Psoas muscle (tissue), 8 donors: Measurements from ENCODE around the gene GRID1. TPM values are rescaled to one million over a fixed set of nuclear protein-coding genes. Genes with fewer than 3 reads are reported as not detected.
A peak's percentile ranks its signal among the peaks of the same experiment; 100 is the strongest.

Source experiments
- ATAC-seq, 4 donors: fragments of 200-7000 bp; cut with Tn5 transposase; one replicate each; pipeline ENCODE4 v1.9.1; 2020; ENCODE audit warnings: moderate library complexity in 3 of 4, mild to moderate bottlenecking in 2 of 4
- DNase-seq, 2 donors: peaks; one replicate each; pipeline ENCODE4 v3.0.0-alpha.2; 2020
- H3K27ac ChIP-seq: fragments of 200-600 bp; one replicate; pipeline ENCODE4 v1.8.0; 2022
- H3K27me3 ChIP-seq, 3 donors: fragments of 200-600 bp in 1 of 3; one replicate each; pipeline versions ENCODE4 v1.6.1 to v1.8.0; 2013 to 2022; ENCODE audit warnings: low read length in 2 of 3, mild to moderate bottlenecking in 2 of 3, moderate library complexity in 1 of 3; ENCODE audit not compliant: insufficient read depth in 3 of 3
- H3K36me3 ChIP-seq, 2 donors: fragments of 200-600 bp in 1 of 2; one replicate each; pipeline versions ENCODE4 v1.6.1 to v1.8.0; 2013 to 2022; ENCODE audit warnings: low read depth in 1 of 2, mild to moderate bottlenecking in 1 of 2, moderate library complexity in 1 of 2; ENCODE audit not compliant: insufficient read depth in 1 of 2
- H3K4me1 ChIP-seq: fragments of 200-600 bp; one replicate; pipeline ENCODE4 v1.8.0; 2022
- H3K4me3 ChIP-seq: fragments of 200-600 bp; one replicate; pipeline ENCODE4 v1.8.0; 2022; ENCODE audit warnings: mild to moderate bottlenecking
- H3K9me3 ChIP-seq: fragments of 200-600 bp; one replicate; pipeline ENCODE4 v1.8.0; 2022
- WGBS, 3 donors: extraction: QIAGEN DNeasy Blood & Tissue Kit; methylation state at CpG; one replicate each; pipeline versions ENCODE4 v1.1.6 to v1.1.7; 2013; 5-methylcytosine and 5-hydroxymethylcytosine counted together
- intact Hi-C, 2 donors: fragments of 100-400 bp; cut with DNase I; formaldehyde crosslinking; loops; one replicate each; pipeline versions ENCODE4 v1.11.0 to v1.14.2; 2022
- polyA plus RNA-seq, 3 donors: library from polyadenylated mRNA; stranded (reverse); fragments of 200-250 nt; gene quantifications; one replicate each; pipeline ENCODE4 v1.2.3, GENCODE V29; 2013
- total RNA-seq, 4 donors: library from RNA; stranded (reverse); fragmentation: NEBNext Ultra II Directional in 2 of 4; extraction: Animal tissue kit (Norgen Biotek cat#: 25700) in 2 of 4; gene quantifications; one replicate each; pipeline versions ENCODE4 v1.2.1 to v1.2.4, GENCODE V29; 2021 to 2023
- TF ChIP-seq, protein P1 (sequence below): fragments of 200-600 bp; IDR thresholded peaks from one replicate; pipeline ENCODE4 v1.8.0; 2022; ENCODE audit warnings: antibody characterized with exemption
- donor health status: healthy with polysubstance abuse.
- donor health status: DM: no; HTN: no; CAD: no; lungs with moderate emphysema.
- donor health status: Bipolar disorder and iron deficiency.
- donor health status: healthy.
- donor health status: DM: yes; HTN: yes; CAD: no.
- donor health status: DM: no; HTN: no; CAD: no.
- donor health status: DM: no; HTN: no; CAD: no.
- donor health status: DM: yes; HTN: yes; CAD: no.

The GRID1 gene
- total and polyA plus RNA-seq, 7 donors: 0.17 to 0.56 (median 0.24) TPM

DNA sequence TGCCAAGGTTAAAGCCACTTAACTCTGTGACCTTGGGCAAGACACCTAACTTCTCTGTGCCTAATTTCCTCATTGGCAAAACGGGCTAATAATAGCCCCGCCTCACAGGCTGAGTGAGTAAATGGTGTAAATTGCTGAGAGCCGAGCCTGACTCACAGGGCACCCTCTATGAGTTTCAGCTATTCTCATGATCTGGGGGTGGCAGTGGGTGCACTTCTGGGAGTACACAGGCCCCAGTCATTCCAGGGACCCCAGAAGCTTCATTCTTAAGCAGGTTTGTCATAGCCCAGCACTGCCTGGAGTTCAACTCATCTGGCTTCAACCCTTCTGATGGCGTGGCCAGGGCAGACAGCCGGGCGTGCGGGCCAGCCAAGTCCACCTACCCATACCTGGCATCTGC lies 137.2 kb downstream of the GRID1 start:
- Histone ChIP-seq H3K27ac (no peak overlapping the region), H3K4me1 (no peaks in the 10 kb centered on the region), H3K9me3 (no peaks in the 10 kb centered on the region), H3K4me3 (no peak overlapping the region), H3K27me3 (peaks cover 0 to 1% (median 0%) of the 10 kb centered on the region in 3 donors), H3K36me3 (no peaks in the 10 kb centered on the region)
- WGBS, 3 donors: 86 to 88% (median 87%) methylated on average over 7 of the region's 7 CpGs
- intact Hi-C loops: no loop called here
- ATAC-seq: no peak
- no peak for DNase-seq
- TF ChIP-seq, protein P1, sequence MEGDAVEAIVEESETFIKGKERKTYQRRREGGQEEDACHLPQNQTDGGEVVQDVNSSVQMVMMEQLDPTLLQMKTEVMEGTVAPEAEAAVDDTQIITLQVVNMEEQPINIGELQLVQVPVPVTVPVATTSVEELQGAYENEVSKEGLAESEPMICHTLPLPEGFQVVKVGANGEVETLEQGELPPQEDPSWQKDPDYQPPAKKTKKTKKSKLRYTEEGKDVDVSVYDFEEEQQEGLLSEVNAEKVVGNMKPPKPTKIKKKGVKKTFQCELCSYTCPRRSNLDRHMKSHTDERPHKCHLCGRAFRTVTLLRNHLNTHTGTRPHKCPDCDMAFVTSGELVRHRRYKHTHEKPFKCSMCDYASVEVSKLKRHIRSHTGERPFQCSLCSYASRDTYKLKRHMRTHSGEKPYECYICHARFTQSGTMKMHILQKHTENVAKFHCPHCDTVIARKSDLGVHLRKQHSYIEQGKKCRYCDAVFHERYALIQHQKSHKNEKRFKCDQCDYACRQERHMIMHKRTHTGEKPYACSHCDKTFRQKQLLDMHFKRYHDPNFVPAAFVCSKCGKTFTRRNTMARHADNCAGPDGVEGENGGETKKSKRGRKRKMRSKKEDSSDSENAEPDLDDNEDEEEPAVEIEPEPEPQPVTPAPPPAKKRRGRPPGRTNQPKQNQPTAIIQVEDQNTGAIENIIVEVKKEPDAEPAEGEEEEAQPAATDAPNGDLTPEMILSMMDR: no peak

DNA sequence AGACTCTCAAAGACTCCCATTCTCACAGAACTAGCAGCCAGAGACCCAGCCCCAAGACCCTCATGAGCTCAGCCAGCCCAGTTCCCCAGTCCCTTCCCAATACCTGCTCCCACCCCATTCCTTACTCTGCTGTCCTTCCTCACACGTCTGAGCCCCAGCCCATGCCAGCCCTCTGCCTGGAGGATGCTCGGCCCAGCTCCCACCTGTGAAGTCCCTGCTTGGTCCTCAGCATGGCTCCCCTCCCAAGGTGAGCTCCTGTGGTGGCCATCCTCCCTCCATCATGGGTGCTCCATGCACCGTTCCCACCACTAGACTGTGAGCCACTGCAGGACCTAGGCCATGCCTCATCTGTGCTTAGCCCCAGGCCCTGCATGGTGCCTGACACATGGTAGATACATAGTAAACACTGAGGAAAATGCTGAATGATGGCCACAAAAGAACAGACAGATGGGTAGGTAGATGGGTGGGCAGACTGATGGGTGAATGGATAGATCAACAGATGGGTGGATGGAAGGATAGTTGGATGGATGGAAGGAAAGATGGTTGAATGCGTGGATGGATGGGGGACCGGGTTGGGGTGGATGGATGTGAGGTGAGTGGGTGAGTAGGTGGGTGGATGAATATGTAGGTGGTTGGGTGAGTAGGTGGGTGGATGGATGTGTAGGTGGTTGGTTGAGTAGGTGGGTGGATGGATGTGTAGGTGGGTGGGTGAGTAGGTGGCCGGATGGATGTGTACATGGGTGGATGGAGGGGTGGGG lies 138.9 kb downstream of the GRID1 start:
- no peak overlapping the region for H3K27ac ChIP-seq
- no peaks in the 10 kb centered on the region for H3K4me1 ChIP-seq
- H3K4me3 ChIP-seq: no peak overlapping the region
- TF ChIP-seq, protein P1: no peak
- intact Hi-C loops: no loop called here
- no peaks in the 10 kb centered on the region for H3K36me3 ChIP-seq
- H3K9me3 ChIP-seq: no peaks in the 10 kb centered on the region
- WGBS, 3 donors: 81 to 87% (median 86%) methylated on average over 6 of the region's 6 CpGs
- DNase-seq (peak in 1 of 2 donors; percentile 13), ATAC-seq (no peak)
- peaks cover 0 to 1% (median 0%) of the 10 kb centered on the region in 3 donors for H3K27me3 ChIP-seq

DNA sequence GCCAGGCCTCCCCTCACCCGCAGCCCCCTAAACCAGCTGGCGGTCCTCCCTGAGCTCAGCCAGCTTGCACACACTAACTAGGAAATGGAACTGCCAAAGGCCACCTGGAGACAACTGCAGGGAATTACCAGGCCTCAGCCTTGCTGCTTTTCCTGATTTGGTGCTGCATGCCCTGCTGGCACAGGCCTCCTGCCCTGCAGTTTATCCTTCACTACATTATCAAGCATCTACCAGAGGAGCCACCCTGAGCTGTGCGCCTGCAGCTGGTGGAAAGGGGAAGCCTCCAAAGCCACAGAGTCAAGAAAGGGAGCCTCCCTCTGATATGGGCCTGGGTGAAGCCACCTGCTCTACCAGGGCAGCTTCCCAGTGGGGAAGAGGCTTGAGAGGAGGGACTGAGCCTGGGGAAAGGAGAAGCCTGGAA lies 139.8 kb downstream of the GRID1 start:
- intact Hi-C loops: no loop called here
- ATAC-seq (no peak), DNase-seq (peak in 1 of 2 donors; percentile 9)
- H3K9me3 ChIP-seq: no peaks in the 10 kb centered on the region
- H3K27me3 ChIP-seq: peaks cover 0 to 1% (median 0%) of the 10 kb centered on the region in 3 donors
- TF ChIP-seq, protein P1: no peak
- no peak overlapping the region for H3K4me3 ChIP-seq
- 55 to 70% (median 67%) methylated on average over 3 of the region's 3 CpGs for WGBS, 3 donors
- H3K4me1 ChIP-seq: no peaks in the 10 kb centered on the region
- no peak overlapping the region for H3K27ac ChIP-seq
- no peaks in the 10 kb centered on the region for H3K36me3 ChIP-seq

DNA sequence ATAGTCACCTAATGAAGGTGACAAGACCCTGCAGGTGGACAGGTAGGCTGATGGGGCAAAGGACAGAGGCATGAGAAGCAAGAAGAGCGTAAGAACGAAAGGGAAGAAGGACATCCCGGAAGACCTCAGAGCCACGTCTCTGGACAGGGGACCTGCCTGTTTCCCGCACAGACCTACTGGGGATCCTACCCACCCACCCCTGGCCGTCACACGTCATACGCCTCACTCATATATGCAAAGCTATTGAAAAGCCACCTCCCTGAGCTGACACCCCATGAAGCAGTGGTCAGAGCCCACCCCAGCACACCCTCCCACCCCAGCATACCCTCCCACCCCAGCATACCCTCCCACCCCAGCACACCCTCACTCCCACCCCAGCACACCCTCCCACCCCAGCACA lies 140.6 kb downstream of the GRID1 start:
- H3K36me3 ChIP-seq: no peaks in the 10 kb centered on the region
- no peak for ATAC-seq
- H3K4me1 ChIP-seq: no peaks in the 10 kb centered on the region
- WGBS, 3 donors: 88 to 97% (median 91%) methylated on average over 8 of the region's 8 CpGs
- H3K4me3 ChIP-seq: no peak overlapping the region
- peaks cover 0 to 1% (median 0%) of the 10 kb centered on the region in 3 donors for H3K27me3 ChIP-seq
- intact Hi-C loops: no loop called here
- TF ChIP-seq, protein P1: no peak
- no peaks in the 10 kb centered on the region for H3K9me3 ChIP-seq
- H3K27ac ChIP-seq: no peak overlapping the region
- DNase-seq: no peak
